K562 (cell line): ENCODE data around the gene DPP3. TPM values are rescaled to one million over a fixed set of nuclear protein-coding genes. Genes with fewer than 3 reads are reported as not detected.
A peak's percentile ranks its signal among the peaks of the same experiment; 100 is the strongest.

ENCODE experiments used
- CREB1 ChIP-seq, 2 experiments: sonication (generic) in 1 of 2; formaldehyde crosslinking in 1 of 2; IDR thresholded peaks; 2 replicates each; pipeline versions ENCODE4 v1.6.1 to v1.8.0; 2012 to 2022; ENCODE audit warnings: inconsistent platforms in 1 of 2, mild to moderate bottlenecking in 1 of 2, missing genetic modification reagents in 1 of 2, moderate library complexity in 1 of 2
- CTBP1 ChIP-seq: fragments of 450-650 bp; IDR thresholded peaks from 2 replicates; pipeline ENCODE4 v1.6.1; 2016; ENCODE audit warnings: borderline replicate concordance
- DMBX1 ChIP-seq: fragments of 250-450 bp; sonication (Bioruptor Pico); IDR thresholded peaks from 2 replicates; pipeline ENCODE4 v1.8.0; 2022; ENCODE audit warnings: inconsistent platforms, mild to moderate bottlenecking, moderate library complexity, borderline replicate concordance
- EP400 ChIP-seq: fragments of 450-650 bp; IDR thresholded peaks from 2 replicates; pipeline ENCODE4 v1.6.1; 2017; ENCODE audit warnings: antibody characterized with exemption, mild to moderate bottlenecking, moderate library complexity
- FOXM1 ChIP-seq, 2 experiments: fragments of 450-650 bp in 1 of 2; sonication (generic) in 1 of 2; formaldehyde crosslinking in 1 of 2; IDR thresholded peaks; 2 replicates each; pipeline versions ENCODE4 v1.6.1 to v1.9.0; 2017 to 2022; ENCODE audit warnings: low read depth in 2 of 2, mild to moderate bottlenecking in 2 of 2, missing genetic modification reagents in 1 of 2, moderate library complexity in 1 of 2
- PRPF4 ChIP-seq: fragments of 200-400 bp; formaldehyde crosslinking; IDR thresholded peaks from one replicate; pipeline ENCODE4 v1.6.1; 2017; ENCODE audit warnings: low read length, low read depth, mild to moderate bottlenecking; ENCODE audit not compliant: insufficient read depth, poor library complexity, severe bottlenecking
- RBM34 ChIP-seq: fragments of 200-400 bp; formaldehyde crosslinking; IDR thresholded peaks from 2 replicates; pipeline ENCODE4 v1.6.1; 2018; ENCODE audit warnings: low read length, borderline replicate concordance; ENCODE audit not compliant: insufficient read depth
- SP1 ChIP-seq: sonication (generic); formaldehyde crosslinking; IDR thresholded peaks from 2 replicates; pipeline ENCODE4 v1.8.1; 2022; ENCODE audit warnings: mild to moderate bottlenecking, missing genetic modification reagents
- TCF7 ChIP-seq: sonication (generic); IDR thresholded peaks from 2 replicates; pipeline ENCODE4 v1.6.1; 2016; ENCODE audit warnings: antibody characterized with exemption, borderline replicate concordance
- ZBTB7A ChIP-seq: IDR thresholded peaks from 2 replicates; pipeline ENCODE4 v1.6.1; 2011; ENCODE audit warnings: low read depth, mild to moderate bottlenecking, low read length, moderate library complexity, borderline replicate concordance; ENCODE audit not compliant: control insufficient read depth
- ZNF586 ChIP-seq: fragments of 450-650 bp; formaldehyde crosslinking; conservative IDR thresholded peaks from 2 replicates; pipeline ENCODE4 v1.4.0; 2020; ENCODE audit warnings: mild to moderate bottlenecking, moderate library complexity
- ZNF75A ChIP-seq: fragments of 450-650 bp; formaldehyde crosslinking; IDR thresholded peaks from 2 replicates; pipeline ENCODE4 v1.4.0; 2020; ENCODE audit warnings: mild to moderate bottlenecking
- polyA plus RNA-seq, 8 experiments: library from polyadenylated mRNA; depleted of rRNA in 4 of 8; stranded (reverse) in 5 of 8; unstranded in 3 of 8; fragments of >200 nt; fragmentation: Nextera tagmentation in 2 of 8; fragmentation: Illumina TruSeq in 1 of 8; extraction: Ambion mirVana in 2 of 8; extraction: Trizol in 1 of 8; gene quantifications; 2 replicates each; pipeline versions ENCODE4 v1.2.1 to v1.2.3, GENCODE V29; 2011 to 2014; ENCODE audit warnings: inconsistent platforms in 1 of 8, missing spikeins in 1 of 8
- total RNA-seq, 7 experiments: library from RNA; depleted of rRNA in 6 of 7; stranded (reverse); fragments of >200 nt in 6 of 7; fragmentation: Illumina TruSeq in 2 of 7; extraction: Trizol in 2 of 7; gene quantifications; 2 replicates each; pipeline versions ENCODE4 v1.2.1 to v1.2.3, GENCODE V29; 2011 to 2021; ENCODE audit warnings: low replicate concordance in 1 of 7
- TF ChIP-seq, protein P1 (sequence below): fragments of 450-650 bp; IDR thresholded peaks from 2 replicates; pipeline ENCODE4 v1.6.1; 2018; ENCODE audit not compliant: partially characterized antibody
- TF ChIP-seq, protein P2 (sequence below): fragments of 450-650 bp; IDR thresholded peaks from 2 replicates; pipeline ENCODE4 v1.6.1; 2016; ENCODE audit warnings: borderline replicate concordance
- TF ChIP-seq, protein P3 (sequence below): fragments of 250-450 bp; sonication (Bioruptor Pico); IDR thresholded peaks from 2 replicates; pipeline ENCODE4 v1.5.1; 2021; ENCODE audit warnings: mild to moderate bottlenecking
- TF ChIP-seq, protein P4 (sequence below): fragments of 250-450 bp; sonication (Bioruptor Pico); IDR thresholded peaks from 2 replicates; pipeline ENCODE4 v1.9.0; 2021; ENCODE audit warnings: mild to moderate bottlenecking, inconsistent platforms

DPP3 gene
- total and polyA plus RNA-seq, 9 of the 15 experiments (the other 6 are each of a cell fraction or from before 2014, with no cell fraction given), result 3.7 to 69.2 (median 43.3) TPM

DNA sequence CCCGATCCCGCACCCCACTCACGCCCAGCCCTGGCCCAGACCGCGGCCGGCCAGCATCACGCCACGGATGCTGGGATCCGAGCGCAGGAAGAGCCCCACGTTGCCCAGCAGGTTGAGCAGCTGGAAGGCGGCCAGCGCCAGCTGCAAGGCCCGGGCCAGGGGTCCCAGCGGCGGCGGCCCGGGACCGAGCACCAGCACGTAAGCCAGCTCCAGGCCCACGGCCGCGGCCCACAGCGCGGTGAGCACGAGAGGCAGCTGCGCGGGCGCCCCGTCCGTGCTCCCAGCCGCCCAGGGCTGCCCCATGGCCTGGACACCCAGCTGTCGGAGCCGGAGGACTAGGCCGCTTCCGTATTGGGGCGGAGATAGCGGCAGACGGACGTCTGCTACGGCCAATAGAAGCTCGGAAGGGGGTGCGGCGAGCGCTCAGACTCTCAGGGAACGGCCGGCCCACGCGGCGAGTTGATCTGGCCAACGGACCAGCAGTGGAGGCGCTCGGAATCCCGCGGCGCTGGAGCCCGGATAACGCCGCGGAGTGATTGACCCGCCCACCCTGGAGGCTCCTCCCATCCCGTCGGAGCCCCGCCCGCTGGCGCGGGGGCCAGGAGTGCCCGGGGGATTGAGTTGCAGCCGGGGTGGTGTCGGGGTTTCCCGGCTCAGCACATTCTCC, 65.6 kb downstream of the DPP3 start, which contains the start of gene ZDHHC24 (continued):
- TF ChIP-seq, protein P1, sequence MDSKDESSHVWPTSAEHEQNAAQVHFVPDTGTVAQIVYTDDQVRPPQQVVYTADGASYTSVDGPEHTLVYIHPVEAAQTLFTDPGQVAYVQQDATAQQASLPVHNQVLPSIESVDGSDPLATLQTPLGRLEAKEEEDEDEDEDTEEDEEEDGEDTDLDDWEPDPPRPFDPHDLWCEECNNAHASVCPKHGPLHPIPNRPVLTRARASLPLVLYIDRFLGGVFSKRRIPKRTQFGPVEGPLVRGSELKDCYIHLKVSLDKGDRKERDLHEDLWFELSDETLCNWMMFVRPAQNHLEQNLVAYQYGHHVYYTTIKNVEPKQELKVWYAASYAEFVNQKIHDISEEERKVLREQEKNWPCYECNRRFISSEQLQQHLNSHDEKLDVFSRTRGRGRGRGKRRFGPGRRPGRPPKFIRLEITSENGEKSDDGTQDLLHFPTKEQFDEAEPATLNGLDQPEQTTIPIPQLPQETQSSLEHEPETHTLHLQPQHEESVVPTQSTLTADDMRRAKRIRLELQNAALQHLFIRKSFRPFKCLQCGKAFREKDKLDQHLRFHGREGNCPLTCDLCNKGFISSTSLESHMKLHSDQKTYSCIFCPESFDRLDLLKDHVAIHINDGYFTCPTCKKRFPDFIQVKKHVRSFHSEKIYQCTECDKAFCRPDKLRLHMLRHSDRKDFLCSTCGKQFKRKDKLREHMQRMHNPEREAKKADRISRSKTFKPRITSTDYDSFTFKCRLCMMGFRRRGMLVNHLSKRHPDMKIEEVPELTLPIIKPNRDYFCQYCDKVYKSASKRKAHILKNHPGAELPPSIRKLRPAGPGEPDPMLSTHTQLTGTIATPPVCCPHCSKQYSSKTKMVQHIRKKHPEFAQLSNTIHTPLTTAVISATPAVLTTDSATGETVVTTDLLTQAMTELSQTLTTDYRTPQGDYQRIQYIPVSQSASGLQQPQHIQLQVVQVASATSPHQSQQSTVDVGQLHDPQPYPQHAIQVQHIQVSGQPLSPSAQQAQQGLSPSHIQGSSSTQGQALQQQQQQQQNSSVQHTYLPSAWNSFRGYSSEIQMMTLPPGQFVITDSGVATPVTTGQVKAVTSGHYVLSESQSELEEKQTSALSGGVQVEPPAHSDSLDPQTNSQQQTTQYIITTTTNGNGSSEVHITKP, result peak; percentile 47
- TF ChIP-seq EP400 (peak; percentile 79), ZBTB7A (peak; percentile 52; the same call in 1 of the 2 replicates), PRPF4 (no peak), ZNF586 (CRISPR knock-in tag) (no peak), CREB1 (IDR thresholded peaks at IDR 0.05) (peak; percentile 48), CREB1 (CRISPR knock-in tag; IDR thresholded peaks at IDR 0.05) (no peak; the same call in 1 of the 2 replicates), FOXM1 (IDR thresholded peaks at IDR 0.05; ENCODE audit: low read depth) (no peak; the same call in 1 of the 2 replicates), FOXM1 (CRISPR knock-in tag; IDR thresholded peaks at IDR 0.05; ENCODE audit: low read depth) (peak; percentile 70; the same call in 1 of the 2 replicates), SP1 (CRISPR knock-in tag) (peak; percentile 91), CTBP1 (peak; percentile 87), RBM34 (no peak), DMBX1 (CRISPR knock-in tag) (no peak), TCF7 (no peak), ZNF75A (CRISPR knock-in tag) (no peak)
- TF ChIP-seq, protein P2, sequence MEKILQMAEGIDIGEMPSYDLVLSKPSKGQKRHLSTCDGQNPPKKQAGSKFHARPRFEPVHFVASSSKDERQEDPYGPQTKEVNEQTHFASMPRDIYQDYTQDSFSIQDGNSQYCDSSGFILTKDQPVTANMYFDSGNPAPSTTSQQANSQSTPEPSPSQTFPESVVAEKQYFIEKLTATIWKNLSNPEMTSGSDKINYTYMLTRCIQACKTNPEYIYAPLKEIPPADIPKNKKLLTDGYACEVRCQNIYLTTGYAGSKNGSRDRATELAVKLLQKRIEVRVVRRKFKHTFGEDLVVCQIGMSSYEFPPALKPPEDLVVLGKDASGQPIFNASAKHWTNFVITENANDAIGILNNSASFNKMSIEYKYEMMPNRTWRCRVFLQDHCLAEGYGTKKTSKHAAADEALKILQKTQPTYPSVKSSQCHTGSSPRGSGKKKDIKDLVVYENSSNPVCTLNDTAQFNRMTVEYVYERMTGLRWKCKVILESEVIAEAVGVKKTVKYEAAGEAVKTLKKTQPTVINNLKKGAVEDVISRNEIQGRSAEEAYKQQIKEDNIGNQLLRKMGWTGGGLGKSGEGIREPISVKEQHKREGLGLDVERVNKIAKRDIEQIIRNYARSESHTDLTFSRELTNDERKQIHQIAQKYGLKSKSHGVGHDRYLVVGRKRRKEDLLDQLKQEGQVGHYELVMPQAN, result no peak
- TF ChIP-seq, protein P3, sequence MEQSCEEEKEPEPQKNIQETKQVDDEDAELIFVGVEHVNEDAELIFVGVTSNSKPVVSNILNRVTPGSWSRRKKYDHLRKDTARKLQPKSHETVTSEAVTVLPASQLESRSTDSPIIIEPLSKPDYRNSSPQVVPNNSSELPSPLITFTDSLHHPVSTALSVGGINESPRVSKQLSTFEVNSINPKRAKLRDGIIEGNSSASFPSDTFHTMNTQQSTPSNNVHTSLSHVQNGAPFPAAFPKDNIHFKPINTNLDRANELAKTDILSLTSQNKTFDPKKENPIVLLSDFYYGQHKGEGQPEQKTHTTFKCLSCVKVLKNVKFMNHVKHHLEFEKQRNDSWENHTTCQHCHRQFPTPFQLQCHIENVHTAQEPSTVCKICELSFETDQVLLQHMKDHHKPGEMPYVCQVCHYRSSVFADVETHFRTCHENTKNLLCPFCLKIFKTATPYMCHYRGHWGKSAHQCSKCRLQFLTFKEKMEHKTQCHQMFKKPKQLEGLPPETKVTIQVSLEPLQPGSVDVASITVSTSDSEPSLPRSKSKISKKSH (CRISPR knock-in tag), result no peak
- TF ChIP-seq, protein P4, sequence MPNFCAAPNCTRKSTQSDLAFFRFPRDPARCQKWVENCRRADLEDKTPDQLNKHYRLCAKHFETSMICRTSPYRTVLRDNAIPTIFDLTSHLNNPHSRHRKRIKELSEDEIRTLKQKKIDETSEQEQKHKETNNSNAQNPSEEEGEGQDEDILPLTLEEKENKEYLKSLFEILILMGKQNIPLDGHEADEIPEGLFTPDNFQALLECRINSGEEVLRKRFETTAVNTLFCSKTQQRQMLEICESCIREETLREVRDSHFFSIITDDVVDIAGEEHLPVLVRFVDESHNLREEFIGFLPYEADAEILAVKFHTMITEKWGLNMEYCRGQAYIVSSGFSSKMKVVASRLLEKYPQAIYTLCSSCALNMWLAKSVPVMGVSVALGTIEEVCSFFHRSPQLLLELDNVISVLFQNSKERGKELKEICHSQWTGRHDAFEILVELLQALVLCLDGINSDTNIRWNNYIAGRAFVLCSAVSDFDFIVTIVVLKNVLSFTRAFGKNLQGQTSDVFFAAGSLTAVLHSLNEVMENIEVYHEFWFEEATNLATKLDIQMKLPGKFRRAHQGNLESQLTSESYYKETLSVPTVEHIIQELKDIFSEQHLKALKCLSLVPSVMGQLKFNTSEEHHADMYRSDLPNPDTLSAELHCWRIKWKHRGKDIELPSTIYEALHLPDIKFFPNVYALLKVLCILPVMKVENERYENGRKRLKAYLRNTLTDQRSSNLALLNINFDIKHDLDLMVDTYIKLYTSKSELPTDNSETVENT (CRISPR knock-in tag), result peak; percentile 71; the same call in 1 of the 2 replicates
